Measurements from ENCODE around the gene SPINK8.

Gene SPINK8

DNA sequence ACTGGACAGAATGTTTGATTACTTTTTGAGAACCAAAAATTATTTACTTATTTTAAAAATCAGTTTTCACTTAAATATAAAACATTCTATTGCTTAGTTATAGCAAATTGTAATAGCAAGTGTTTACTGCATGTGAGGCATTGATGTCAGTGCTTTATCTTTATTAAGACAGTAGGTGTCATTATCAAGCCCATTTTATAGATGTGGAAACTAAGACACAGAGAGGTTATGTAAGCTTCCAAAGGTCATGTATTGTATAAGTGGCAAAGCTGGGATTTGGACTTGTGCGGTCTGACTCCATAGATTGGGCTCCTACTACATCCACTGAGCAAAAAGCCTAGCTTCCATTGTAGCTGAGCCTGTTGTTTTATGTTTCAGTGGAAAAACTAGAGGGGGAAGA, 74.9 kb downstream of the SPINK8 start:
- H3K4me3 ChIP-seq (ENCODE audit: low read depth, low read length): no peak overlapping the region
- DNase-seq: no peak
- H3K9me3 ChIP-seq (ENCODE audit: severe bottlenecking): no peaks in the 10 kb centered on the region
- H3K27ac ChIP-seq: no peak overlapping the region
- TF ChIP-seq, protein P1, sequence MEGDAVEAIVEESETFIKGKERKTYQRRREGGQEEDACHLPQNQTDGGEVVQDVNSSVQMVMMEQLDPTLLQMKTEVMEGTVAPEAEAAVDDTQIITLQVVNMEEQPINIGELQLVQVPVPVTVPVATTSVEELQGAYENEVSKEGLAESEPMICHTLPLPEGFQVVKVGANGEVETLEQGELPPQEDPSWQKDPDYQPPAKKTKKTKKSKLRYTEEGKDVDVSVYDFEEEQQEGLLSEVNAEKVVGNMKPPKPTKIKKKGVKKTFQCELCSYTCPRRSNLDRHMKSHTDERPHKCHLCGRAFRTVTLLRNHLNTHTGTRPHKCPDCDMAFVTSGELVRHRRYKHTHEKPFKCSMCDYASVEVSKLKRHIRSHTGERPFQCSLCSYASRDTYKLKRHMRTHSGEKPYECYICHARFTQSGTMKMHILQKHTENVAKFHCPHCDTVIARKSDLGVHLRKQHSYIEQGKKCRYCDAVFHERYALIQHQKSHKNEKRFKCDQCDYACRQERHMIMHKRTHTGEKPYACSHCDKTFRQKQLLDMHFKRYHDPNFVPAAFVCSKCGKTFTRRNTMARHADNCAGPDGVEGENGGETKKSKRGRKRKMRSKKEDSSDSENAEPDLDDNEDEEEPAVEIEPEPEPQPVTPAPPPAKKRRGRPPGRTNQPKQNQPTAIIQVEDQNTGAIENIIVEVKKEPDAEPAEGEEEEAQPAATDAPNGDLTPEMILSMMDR (IDR thresholded peaks at IDR 0.05; ENCODE audit: low read depth, low read length): no peak
- H3K27me3 ChIP-seq (ENCODE audit: insufficient read depth, low read depth, severe bottlenecking): no peaks in the 10 kb centered on the region
- H3K36me3 ChIP-seq: peaks cover 14% of the 10 kb centered on the region

Data from WERI-Rb-1 (cell line).